Cardiac septum (tissue), 1 donor: ENCODE measurements around the gene DPY19L3. TPM values are rescaled to one million over a fixed set of nuclear protein-coding genes. Genes with fewer than 3 reads are reported as not detected.
"Not testable (repeated sequence)": the region's sequence is repeated elsewhere in the genome, so short reads cannot be mapped to it uniquely, and the experiment has no call there.

Source experiments
- DNase-seq: peaks from one replicate; pipeline ENCODE4 v3.0.0-alpha.2; 2020; ENCODE audit warnings: low spot score
- intact Hi-C: fragments of 100-400 bp; cut with DNase I; formaldehyde crosslinking; loops from one replicate; pipeline ENCODE4 v1.14.0; 2022
- total RNA-seq: library from RNA; stranded (reverse); fragmentation: NEBNext Ultra II Directional; extraction: Animal tissue kit (Norgen Biotek cat#: 25700); gene quantifications from one replicate; pipeline ENCODE4 v1.2.1, GENCODE V29; 2021
- donor health status: DM: no; HTN: no; CAD: no.

Gene DPY19L3
- total RNA-seq, 1 donor from 2014 or later, result 8.6 TPM

GRCh38 chr19:32422435-32422834, 16.9 kb downstream of the DPY19L3 start:
- DNase-seq, result no peak
- intact Hi-C loops, result no loop called here

GRCh38 chr19:32423944-32424343, 18.4 kb downstream of the DPY19L3 start:
- DNase-seq, intact Hi-C loops: not testable (repeated sequence)

GRCh38 chr19:32427536-32427935, 22.0 kb downstream of the DPY19L3 start:
- no peak for DNase-seq
- intact Hi-C loops, result no loop called here

GRCh38 chr19:32436692-32437091, 31.1 kb downstream of the DPY19L3 start:
- DNase-seq, result no peak
- intact Hi-C loops, result no loop called here

- no peak for DNase-seq
- intact Hi-C loops, result no loop called here
Observed at GRCh38 chr19:32437096-32437495, 31.5 kb downstream of the DPY19L3 start.

- intact Hi-C loops, result no loop called here
- no peak for DNase-seq
Observed at GRCh38 chr19:32438751-32439150, 33.2 kb downstream of the DPY19L3 start.

GRCh38 chr19:32442650-32443049, 37.1 kb downstream of the DPY19L3 start:
- DNase-seq, result no peak
- intact Hi-C loops, result no loop called here

GRCh38 chr19:32447534-32447933, 42.0 kb downstream of the DPY19L3 start:
- DNase-seq, intact Hi-C loops: not testable (repeated sequence)

- DNase-seq, result no peak
- intact Hi-C loops, result no loop called here
Observed at GRCh38 chr19:32448026-32448425, 42.5 kb downstream of the DPY19L3 start.

GRCh38 chr19:32450217-32450616, 44.6 kb downstream of the DPY19L3 start:
- intact Hi-C loops, result no loop called here

GRCh38 chr19:32453736-32454135, 48.2 kb downstream of the DPY19L3 start:
- intact Hi-C loops, result no loop called here
- DNase-seq, result no peak

More at GRCh38 chr19:32450217-32450616, 44.6 kb downstream of the DPY19L3 start:
- DNase-seq, result no peak

- intact Hi-C loops, result no loop called here
- DNase-seq, result no peak
Observed at GRCh38 chr19:32456406-32456805, 50.8 kb downstream of the DPY19L3 start.

GRCh38 chr19:32457571-32458158, 52.1 kb downstream of the DPY19L3 start:
- intact Hi-C loops, result no loop called here
- DNase-seq, result no peak

- DNase-seq, result no peak
- intact Hi-C loops, result no loop called here
Observed at GRCh38 chr19:32458500-32459123, 53.0 kb downstream of the DPY19L3 start.

- DNase-seq, result no peak
- intact Hi-C loops, result no loop called here
Observed at GRCh38 chr19:32459204-32459865, 53.8 kb downstream of the DPY19L3 start.

- intact Hi-C loops, result no loop called here
- DNase-seq, result no peak
Observed at GRCh38 chr19:32460476-32460875, 54.9 kb downstream of the DPY19L3 start.

GRCh38 chr19:32464279-32464678, 58.7 kb downstream of the DPY19L3 start:
- intact Hi-C loops, result no loop called here
- no peak for DNase-seq

- DNase-seq, result no peak
- intact Hi-C loops, result no loop called here
Observed at GRCh38 chr19:32465176-32465575, 59.6 kb downstream of the DPY19L3 start.

GRCh38 chr19:32469795-32470194, 64.2 kb downstream of the DPY19L3 start:
- DNase-seq, result no peak
- intact Hi-C loops, result no loop called here

- no peak for DNase-seq
Observed at GRCh38 chr19:32471095-32471494, 65.5 kb downstream of the DPY19L3 start.

GRCh38 chr19:32471811-32472210, 66.2 kb downstream of the DPY19L3 start:
- intact Hi-C loops, result no loop called here
- no peak for DNase-seq

More at GRCh38 chr19:32471095-32471494, 65.5 kb downstream of the DPY19L3 start:
- intact Hi-C loops, result no loop called here
